ENCODE data around the gene APOL3. TPM values are rescaled to one million over a fixed set of nuclear protein-coding genes. Genes with fewer than 3 reads are reported as not detected.

The APOL3 gene
- total and polyA plus RNA-seq, 2 of the 13 experiments (the other 11 are each of a cell fraction or from before 2014, with no cell fraction given), result 3.8 to 5.4 TPM

- H3K36me3 ChIP-seq (replicated peaks in 1 of 2; ENCODE audit: control insufficient read depth in 1 of 2, insufficient read depth in 2 of 2, low read length in 2 of 2), result no peaks in the 10 kb centered on the region
- H3K4me3 ChIP-seq (replicated peaks in 1 of 3; ENCODE audit: insufficient read depth in 1 of 3, low read depth in 2 of 3, low read length in 3 of 3), result no peak overlapping the region
- DNase-seq (ENCODE audit: low spot score), result no peak
- H3K9me3 ChIP-seq (ENCODE audit: low read length), result no peaks in the 10 kb centered on the region
- H3K79me2 ChIP-seq (ENCODE audit: insufficient read depth, low read length), result no peaks in the 10 kb centered on the region
- TF ChIP-seq STAT5B (CRISPR knock-in tag; IDR thresholded peaks at IDR 0.05), result no peak
- no peak for TF ChIP-seq PTBP1 (IDR thresholded peaks at IDR 0.05; ENCODE audit: low read depth, low read length, poor library complexity, severe bottlenecking)
- no peak for TF ChIP-seq ARNT (IDR thresholded peaks at IDR 0.05)
- no peak for TF ChIP-seq ELF4 (CRISPR knock-in tag; IDR thresholded peaks at IDR 0.05; ENCODE audit: borderline replicate concordance)
- no peak for TF ChIP-seq GMEB1 (CRISPR knock-in tag; IDR thresholded peaks at IDR 0.05; ENCODE audit: borderline replicate concordance)
- TF ChIP-seq SIN3B (IDR thresholded peaks at IDR 0.05; ENCODE audit: low read length), result no peak
- no peak for TF ChIP-seq E2F2 (CRISPR knock-in tag; IDR thresholded peaks at IDR 0.05; ENCODE audit: borderline replicate concordance)
- no peak for TF ChIP-seq MIER2 (CRISPR knock-in tag; IDR thresholded peaks at IDR 0.05)
- TF ChIP-seq ZBTB2 (CRISPR knock-in tag; IDR thresholded peaks at IDR 0.05; ENCODE audit: low read depth), result no peak
- TF ChIP-seq ZNF570 (CRISPR knock-in tag; IDR thresholded peaks at IDR 0.05; ENCODE audit: borderline replicate concordance), result no peak
- TF ChIP-seq YY1 (IDR thresholded peaks at IDR 0.05; ENCODE audit: insufficient read depth, insufficient replicate concordance, low read depth, low read length), result no peak
- TF ChIP-seq ZNF354B (CRISPR knock-in tag; IDR thresholded peaks at IDR 0.05), result no peak
- no peak for TF ChIP-seq MEIS2 (CRISPR knock-in tag; IDR thresholded peaks at IDR 0.05)
- TF ChIP-seq ZNF230 (CRISPR knock-in tag; IDR thresholded peaks at IDR 0.05), result no peak
- no peak for TF ChIP-seq ZBTB33 (CRISPR knock-in tag; IDR thresholded peaks at IDR 0.05)
- H3K27me3 ChIP-seq (ENCODE audit: control insufficient read depth in 1 of 2, insufficient read depth in 2 of 2, low read length in 2 of 2), result peaks cover 0 to 9% of the 10 kb centered on the region in 2 experiments; a peak in 2 of 5 replicates
- H3K4me1 ChIP-seq (ENCODE audit: insufficient read depth, low read length), result no peaks in the 10 kb centered on the region
- ChIA-PET POLR2A (no interaction called here), CTCF (ENCODE audit: low intra/inter-chr PET ratio, low total read pairs) (no interaction called here)
- H4K20me1 ChIP-seq (ENCODE audit: insufficient read depth, low read length), result no peaks in the 10 kb centered on the region
- no peak overlapping the region for H3K27ac ChIP-seq (ENCODE audit: extremely low read length, insufficient read depth, low read length)
- intact Hi-C loops (cut with micrococcal nuclease; ENCODE audit: unreplicated experiment) (no loop called here), in situ Hi-C loops (cut with HindIII; ENCODE audit: extremely low pct_ligation_motif_present, low pct_unique_long_range_greater_than_20kb) (loop anchor here (25.0 kb wide), 1 partner anchor 367 kb away; no protein-coding TSS in a partner anchor)
- no peak for FAIRE-seq
- ATAC-seq, result no peak
- no peak overlapping the region for H3K4me2 ChIP-seq (ENCODE audit: low read depth, low read length)
- WGBS (ENCODE audit: low lambda C conversion rate), result 61% methylated on average over 9 of the region's 9 CpGs
- no peak overlapping the region for H2AFZ ChIP-seq (ENCODE audit: low read length)
- no peak overlapping the region for H3K9ac ChIP-seq (ENCODE audit: insufficient read depth, low read depth, low read length)
- BruUV-seq (replicated peaks), result no TSS peak
These were observed 56.1 kb downstream of the APOL3 start for GRCh38 chr22:36104435-36104834.

Measured in HepG2 (cell line).